ENCODE data around the gene FOXG1.

FOXG1 gene

GRCh38 chr14:28777471-28778137 is 11.0 kb downstream of the FOXG1 start:
- no peak for DNase-seq

- no peak for DNase-seq
Observed at GRCh38 chr14:28778138-28779117, 11.8 kb downstream of the FOXG1 start.

GRCh38 chr14:28779456-28779855 is 12.9 kb downstream of the FOXG1 start:
- DNase-seq, result no peak

- no peak for DNase-seq
Observed at GRCh38 chr14:28780843-28781820, 14.5 kb downstream of the FOXG1 start.

GRCh38 chr14:28782301-28782700 is 15.7 kb downstream of the FOXG1 start:
- DNase-seq, result no peak

- no peak for DNase-seq
Observed at GRCh38 chr14:28783664-28784063, 17.1 kb downstream of the FOXG1 start.

GRCh38 chr14:28784096-28785048 is 17.8 kb downstream of the FOXG1 start:
- no peak for DNase-seq

- no peak for DNase-seq
Observed at GRCh38 chr14:28785096-28785952, 18.7 kb downstream of the FOXG1 start.

- DNase-seq, result no peak
Observed at GRCh38 chr14:28807518-28807917, 40.9 kb downstream of the FOXG1 start.

GRCh38 chr14:28813810-28814209 is 47.2 kb downstream of the FOXG1 start:
- DNase-seq, result no peak
